T-helper 1 cell (primary cell): ENCODE results near the gene ETV6.
"Not testable (repeated sequence)": the region's sequence is repeated elsewhere in the genome, so short reads cannot be mapped to it uniquely, and the experiment has no call there.

Experiments used
- DNase-seq, 5 donors: peaks; one replicate each; pipeline ENCODE4 v3.0.0-alpha.2; 2012 to 2020

ETV6 gene

GRCh38 chr12:11669348-11669747 is 19.9 kb downstream of the ETV6 start:
- no peak for DNase-seq

DNA sequence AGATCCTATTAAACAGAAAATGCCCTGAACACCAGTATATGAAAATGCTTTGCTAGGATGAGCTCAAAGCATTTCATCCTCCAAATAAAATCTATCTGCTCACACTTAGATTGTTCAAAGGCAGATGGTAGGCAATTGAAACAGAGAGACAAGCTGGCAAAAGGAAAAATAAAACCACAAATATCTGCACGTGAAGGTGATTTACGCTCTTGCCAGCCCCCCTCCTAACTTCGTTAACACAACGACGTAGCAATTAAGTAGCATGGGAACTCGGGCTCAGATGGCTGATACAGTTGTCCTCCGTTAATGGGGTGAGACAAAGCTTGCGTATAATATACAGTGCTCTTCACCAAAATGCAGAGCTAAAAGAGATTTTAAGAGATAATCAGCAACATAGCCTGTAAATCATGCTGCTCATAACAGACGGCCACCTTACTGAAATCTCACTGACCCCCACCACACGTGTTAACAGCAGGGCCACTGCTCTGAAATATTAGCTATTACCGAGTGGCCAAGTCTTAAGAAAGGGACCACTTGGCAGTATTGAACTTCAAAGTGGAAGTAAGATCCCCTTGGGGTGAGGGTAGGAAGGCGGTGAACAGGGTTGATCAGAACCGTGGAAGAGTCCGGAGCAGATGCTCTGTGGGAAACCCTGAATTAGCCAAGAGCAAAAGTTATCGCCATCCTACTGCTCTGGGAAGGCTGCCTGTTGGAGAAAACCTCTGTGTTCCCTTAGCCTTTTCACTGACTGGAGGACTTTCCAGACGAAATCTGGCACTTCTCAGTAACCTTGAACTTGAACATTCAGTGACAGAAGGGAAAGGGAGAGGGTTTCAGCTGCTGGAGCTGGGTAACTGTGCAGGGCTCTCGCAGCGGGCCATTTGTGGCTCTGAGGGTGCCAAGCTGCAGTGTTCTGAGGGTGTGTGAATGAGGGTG is 23.1 kb downstream of the ETV6 start:
- DNase-seq = no peak

DNA sequence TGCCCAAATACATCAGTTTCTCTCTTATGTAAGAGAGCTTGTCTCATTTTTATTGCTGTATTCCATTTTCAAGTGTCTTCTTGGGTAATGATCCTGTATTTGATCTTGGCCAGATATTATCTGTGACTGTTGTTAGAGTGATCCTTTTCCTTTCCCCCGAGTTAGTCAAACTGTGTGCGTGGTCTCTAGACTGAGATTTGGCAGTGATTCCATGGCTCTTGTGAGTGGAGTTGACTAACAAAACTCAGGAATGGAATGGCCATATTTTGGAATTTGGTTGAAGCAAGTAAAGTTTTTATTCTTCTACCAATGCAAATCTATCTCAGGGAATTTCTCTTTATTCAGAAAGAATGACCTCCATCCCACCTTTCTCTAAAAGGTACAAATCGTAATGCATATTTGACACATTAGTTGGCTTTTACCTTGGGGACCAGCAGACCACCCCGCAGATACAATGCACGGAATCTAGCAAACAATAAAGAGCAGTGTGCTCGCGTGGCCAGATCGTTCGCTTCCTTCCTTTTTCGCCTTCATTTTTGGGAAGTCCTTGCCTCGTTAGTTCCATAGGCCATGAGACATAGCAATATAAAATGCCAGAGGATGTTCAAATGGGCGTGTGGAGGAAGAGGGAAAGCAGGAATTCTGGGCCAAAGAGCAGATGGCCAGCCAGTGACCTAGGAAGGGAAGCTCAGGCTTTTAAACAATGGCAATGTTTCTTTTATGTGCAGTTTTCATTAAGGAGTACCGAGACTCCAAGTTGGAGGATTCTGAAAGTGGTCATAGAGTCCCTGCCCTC is 24.4 kb downstream of the ETV6 start:
- no peak for DNase-seq

DNA sequence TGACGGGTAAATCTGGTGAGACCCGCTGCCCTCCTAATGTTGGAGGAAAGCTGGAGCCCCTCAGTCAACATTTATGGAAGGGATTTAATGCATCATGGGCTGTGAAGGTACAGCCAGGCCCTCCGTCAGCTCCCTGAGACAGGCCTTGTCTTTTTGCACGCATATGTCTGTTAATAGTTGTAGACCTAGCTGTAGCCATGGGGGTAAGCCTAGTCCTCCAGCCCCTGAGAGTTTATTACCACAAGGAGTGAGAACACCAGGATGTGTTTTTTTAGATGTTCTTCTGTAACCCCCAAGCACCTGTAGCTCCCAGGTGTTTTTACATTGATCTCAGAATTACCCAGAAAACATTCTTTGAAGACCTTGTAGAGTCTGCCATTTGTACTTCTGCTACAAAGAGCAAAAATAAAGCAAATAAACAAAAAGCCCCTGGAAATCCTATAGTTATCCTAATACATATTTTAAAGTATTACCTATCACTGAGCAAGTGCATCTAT is 25.5 kb downstream of the ETV6 start:
- no peak for DNase-seq

GRCh38 chr12:11676052-11676451 is 26.6 kb downstream of the ETV6 start:
- no peak for DNase-seq

GRCh38 chr12:11677093-11677492 is 27.6 kb downstream of the ETV6 start:
- no peak for DNase-seq

DNA sequence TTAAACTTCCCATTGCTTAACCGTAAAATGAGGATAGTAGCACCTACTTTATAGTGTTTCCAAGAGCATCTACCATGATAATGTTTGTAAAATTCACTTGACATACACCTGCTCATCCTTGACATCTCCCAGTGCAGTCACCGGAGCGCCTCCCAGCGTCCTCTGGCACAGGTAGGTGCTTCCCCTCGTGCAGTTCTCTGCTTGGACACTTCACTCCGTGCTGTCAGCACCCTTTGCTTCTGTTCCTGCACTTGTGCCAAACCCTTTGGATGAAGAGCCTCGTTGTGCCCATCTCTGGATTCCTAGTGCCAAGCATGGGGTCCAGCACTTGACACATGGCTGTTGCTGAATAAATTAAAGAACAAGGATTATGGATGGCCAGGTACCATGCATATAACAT is 28.3 kb downstream of the ETV6 start:
- DNase-seq = no peak

DNA sequence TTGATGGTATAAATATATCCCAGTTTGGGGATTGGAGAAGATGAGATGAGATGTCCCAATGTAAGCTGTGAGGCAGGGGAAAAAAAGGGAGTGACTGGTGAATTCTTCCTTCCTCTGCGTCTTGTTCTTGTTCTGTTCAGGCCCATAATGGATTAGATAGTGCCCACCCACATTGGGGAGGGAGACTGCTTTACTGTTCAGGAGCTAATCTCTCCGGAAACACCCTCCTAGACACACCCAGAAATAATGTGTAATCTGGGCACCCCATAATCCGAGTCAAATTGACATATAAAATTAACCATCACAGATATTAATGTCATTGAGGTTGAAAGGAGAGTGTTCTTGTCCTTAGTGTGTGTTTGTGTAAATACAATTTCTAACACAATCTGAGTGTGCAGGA is 29.3 kb downstream of the ETV6 start:
- no peak for DNase-seq

GRCh38 chr12:11681207-11681606 is 31.7 kb downstream of the ETV6 start:
- DNase-seq = no peak

DNA sequence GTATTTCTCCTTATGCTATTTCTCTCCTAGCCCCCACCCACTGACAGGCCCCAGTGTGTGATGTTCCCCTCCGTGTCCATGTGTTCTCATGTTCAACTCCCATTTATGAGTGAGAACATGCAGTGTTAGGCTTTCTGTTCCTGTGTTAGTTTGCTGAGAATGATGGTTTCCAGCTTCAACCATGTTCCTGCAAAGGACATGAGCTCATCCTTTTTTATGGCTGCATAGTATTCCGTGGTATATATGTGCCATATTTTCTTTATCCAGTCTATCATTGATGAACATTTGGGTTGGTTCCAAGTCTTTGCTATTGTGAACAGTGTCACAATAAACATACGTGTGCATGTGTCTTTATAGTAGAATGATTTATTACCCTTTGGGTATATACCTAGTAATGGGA is 32.2 kb downstream of the ETV6 start:
- DNase-seq = not testable (repeated sequence)

GRCh38 chr12:11684393-11684792 is 34.9 kb downstream of the ETV6 start:
- no peak for DNase-seq

GRCh38 chr12:11684811-11685210 is 35.3 kb downstream of the ETV6 start:
- no peak for DNase-seq

DNA sequence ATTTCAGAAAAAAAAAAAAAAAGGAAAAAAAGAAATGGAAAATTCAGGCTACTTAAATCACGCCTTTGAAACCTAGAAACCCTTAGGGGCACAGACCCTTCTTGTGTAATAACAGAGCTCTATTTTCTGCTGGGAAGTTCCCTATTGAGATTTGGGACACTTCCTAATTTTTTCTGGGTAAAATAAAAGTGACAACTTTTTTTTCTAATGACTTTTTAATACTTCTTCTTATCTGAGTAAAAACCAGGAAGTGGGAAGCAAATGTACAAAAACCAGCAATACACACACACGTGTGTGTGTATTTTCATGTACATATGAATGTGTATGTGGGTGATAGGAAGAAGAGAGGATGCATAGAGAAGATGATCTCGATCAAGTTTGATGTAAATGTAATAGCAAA is 35.8 kb downstream of the ETV6 start:
- DNase-seq = no peak

DNA sequence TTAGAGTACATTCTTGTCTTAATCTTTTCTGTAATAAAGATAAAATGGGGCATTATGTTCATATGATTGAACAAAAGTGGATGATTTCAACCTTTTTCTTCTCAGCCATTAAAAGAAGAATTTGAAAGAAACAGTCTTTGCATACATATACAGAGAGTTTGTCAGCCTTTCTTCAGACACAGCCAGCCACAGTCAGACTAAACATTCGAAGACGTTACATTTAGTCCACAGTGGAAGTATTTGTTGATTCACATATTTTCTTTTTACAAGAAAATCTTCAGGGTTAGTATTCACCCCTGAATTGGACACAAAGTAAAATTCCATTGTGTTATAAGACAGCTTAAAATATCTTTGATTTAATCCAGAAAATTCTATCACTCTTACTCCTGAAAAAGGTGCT is 36.2 kb downstream of the ETV6 start:
- DNase-seq = no peak

DNA sequence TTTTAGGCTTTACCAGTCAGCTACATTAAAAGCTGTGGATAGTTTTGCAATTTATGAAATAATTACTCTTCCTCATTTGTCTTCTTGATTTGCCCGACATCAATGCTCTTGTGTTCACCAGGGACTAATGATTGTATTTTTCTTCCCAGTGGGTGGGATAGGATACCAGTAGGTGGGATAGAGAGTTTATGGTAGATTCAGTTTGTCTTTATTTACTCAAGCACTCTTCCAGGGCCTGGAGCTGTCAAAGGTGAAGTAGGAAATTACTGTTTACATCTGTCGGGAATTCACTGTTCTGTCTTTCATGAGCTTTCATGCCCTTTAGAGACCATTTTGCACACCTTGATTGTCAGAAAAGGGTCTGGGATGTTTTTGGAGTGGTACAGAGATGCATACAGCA is 36.6 kb downstream of the ETV6 start:
- no peak for DNase-seq

DNA sequence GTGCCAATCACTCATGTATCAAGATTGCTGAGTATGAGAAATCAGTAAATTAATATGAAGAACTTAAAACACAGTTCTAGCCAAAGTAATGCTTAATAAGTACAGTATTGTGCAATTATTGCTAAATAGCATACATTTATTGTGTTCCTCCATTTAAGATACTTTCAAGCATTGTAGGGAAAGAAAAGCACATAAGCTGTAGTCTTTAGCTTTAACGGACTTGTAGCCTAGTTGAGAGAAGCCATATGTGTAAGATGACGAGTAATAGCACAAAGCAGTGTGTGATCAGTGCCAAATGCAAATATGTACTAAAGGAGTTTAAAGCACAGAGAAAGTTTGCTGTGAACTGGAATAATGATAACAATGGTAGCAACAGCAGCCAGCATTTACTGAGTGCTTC is 38.1 kb downstream of the ETV6 start:
- DNase-seq = no peak

DNA sequence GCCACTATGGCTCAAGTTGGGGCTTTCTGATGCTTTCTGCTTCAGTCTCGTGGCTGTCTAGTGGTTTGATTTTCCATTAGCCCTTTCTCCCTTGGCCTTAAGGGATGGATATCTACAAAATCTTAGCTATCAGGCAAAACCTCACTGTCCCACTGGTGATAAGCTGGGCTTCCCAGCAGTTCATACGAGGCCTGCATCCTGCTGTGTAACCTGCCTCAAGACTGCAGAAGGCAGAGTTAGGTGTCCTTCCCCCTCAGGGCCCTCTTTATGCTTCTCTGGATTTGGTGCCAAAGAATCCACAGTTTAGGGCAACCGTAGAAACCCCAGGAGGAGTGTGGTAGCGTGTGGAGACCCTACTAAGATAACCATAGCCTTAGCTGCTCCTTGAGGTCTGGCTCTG is 38.9 kb downstream of the ETV6 start:
- no peak for DNase-seq

GRCh38 chr12:11688831-11689230 is 39.4 kb downstream of the ETV6 start:
- no peak for DNase-seq

DNA sequence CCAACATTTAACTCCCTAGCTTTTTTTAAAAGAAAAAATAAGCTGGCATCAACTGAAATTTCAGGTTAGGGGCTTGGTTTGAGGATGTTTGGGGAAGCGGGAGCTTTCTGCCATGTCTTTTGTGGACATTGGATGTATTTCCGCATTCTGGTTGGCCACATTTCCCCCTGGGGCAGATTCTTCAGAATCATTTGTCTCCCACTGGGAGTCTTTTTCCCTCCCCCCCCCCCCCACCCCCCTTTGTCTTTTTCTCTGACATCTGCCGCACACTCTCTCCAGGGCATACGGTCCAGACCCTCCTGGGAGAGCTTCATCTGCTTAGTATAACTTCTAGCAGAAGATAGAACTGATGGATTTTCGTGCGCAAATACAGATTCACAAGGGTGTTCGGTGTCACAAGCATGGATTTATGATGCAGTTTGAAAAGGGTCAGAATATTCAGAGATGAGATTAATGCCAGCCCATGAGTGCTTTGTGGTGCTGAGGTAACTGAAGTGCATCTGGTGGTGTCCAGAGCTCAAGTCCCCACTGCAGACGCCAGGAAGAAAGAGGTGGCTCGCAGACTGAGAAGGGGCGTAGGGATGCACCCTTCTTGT is 40.2 kb downstream of the ETV6 start:
- no peak for DNase-seq

GRCh38 chr12:11693067-11693466 is 43.6 kb downstream of the ETV6 start:
- no peak for DNase-seq

DNA sequence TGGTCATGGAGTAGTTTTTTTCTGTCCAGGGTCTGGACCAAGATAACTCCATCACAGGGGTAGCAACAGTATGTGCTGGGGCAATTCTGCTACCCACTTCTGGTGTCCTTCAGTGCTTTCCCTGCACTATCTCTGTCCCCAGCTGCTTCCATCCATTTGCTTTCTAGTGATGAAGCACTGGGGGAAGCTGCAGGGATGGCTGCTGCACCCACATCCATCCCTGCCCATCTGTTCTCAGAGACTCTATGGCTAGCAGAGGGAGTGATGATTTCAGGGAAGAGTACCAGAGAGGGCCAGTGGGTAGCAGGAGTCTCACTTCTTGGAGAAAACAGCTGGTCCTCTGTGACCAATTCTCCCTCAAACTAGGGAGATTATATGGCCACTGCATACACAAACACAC is 44.1 kb downstream of the ETV6 start:
- no peak for DNase-seq

DNA sequence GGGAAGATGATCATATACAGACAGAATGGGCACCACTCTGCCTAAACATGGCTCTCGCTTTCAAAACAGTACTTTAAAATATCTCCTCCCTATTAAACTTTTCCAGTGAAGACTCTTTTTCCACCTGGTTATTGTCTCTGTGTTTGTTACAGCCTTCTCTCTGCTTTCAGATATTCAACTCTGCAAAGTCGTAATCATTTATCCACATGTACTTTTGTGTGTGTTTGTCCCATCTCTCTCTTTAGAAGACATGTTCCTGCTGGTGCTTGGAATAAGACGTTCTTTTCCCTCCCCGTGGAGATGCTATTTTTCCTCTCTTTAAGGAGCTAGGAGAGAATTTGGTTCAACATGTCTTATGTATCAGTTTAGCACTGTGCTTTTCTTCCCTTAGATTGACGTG is 45.1 kb downstream of the ETV6 start:
- no peak for DNase-seq

DNA sequence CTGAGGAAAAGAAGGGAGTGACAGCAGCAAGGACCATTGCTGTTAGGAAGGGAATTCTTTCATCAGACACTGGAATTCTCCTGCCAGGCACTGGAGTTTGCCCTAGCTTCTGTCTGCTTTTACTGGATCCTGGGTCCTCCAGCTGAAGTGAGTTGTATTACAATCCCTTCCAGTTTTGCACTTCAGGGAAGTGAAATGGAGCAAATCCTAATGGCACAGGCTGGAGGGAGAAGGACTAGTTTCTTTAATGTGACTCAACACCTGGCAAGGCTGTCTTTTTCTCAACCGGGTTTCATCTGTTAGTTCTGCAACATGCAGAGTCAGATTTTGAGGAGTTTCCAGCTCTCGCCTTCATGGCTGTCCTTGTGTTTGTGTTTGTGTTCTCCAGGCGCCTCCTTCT is 45.8 kb downstream of the ETV6 start:
- DNase-seq = no peak

DNA sequence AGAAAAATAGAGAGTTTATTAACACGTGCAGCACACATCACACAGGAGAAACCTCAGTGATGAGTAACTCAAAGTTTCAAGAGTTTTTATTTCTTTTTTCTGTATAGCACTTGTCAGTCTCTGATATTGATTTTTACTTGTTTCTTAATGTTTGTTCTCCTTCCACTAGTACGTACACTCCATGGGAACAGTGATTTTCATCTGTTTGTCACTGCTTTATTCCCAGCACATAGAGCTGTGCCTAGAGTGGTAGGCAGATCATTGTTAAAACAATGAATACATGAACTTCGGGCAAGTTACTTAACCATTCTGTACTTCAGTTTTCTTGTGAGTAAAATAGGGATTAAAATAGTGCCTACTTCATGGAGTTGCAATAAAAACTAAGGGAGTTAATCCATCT is 46.6 kb downstream of the ETV6 start:
- no peak for DNase-seq
